ENCODE data around the gene PPP2R3B.

- TF ChIP-seq CTCF (IDR thresholded peaks at IDR 0.05) (no peak), POLR2A (IDR thresholded peaks at IDR 0.05) (no peak)
Measured at GRCh38 chrX:345020-345925, 41.4 kb downstream of the PPP2R3B start.

Measured in testis (tissue), 2 donors.